ENCODE measurements around the gene CIB4. TPM values are rescaled to one million over a fixed set of nuclear protein-coding genes. Genes with fewer than 3 reads are reported as not detected.

CIB4 gene
- total RNA-seq, 2 donors from 2014 or later, result not detected

- peak in 2 of 4 donors; percentile 2 to 25 for DNase-seq
- no peaks in the 10 kb centered on the region for H3K36me3 ChIP-seq (replicated peaks in 1 of 2; ENCODE audit: insufficient read depth in 1 of 2, low read depth in 2 of 2)
- no peak overlapping the region for H3K27ac ChIP-seq
These were observed 17.3 kb downstream of the CIB4 start for GRCh38 chr2:26623541-26624495.

DNA sequence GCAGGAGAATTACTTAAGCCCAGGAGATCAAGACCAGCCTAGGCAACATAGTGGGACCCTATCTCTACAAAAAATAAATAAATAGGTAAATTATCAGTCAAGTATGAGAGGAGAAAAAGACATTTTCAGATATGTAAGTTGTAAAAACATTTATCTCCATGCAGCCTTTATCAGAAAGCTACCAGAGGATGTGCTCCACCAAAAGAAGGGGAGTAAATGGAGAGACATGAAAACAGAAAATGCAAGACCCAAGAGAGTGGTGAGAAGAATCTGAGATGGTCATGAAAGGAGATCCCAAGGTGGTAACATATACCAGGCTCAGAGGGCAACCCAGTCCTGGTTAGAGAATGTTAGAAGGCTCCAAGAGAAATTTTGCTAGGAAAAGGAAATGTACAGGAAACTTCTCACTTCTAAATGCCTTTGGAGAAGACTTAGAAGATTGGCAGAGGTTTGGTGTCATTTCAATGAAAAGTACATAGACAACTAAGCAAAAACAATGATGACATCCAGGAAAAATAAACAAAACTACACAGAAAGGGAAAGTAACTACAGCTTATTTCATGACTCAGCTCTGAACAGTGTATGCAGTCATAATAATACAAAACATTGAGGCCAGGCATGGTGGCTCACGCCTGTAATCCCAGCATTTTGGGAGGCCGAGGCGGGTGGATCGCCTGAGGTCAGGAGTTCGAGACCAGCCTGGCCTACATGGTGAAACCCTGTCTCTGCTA, 19.5 kb downstream of the CIB4 start:
- Histone ChIP-seq H3K36me3 (replicated peaks in 1 of 2; ENCODE audit: insufficient read depth in 1 of 2, low read depth in 2 of 2) (no peaks in the 10 kb centered on the region), H3K4me1 (no peaks in the 10 kb centered on the region), H3K27me3 (no peaks in the 10 kb centered on the region), H3K4me3 (no peak overlapping the region), H3K27ac (no peak overlapping the region), H3K9me3 (no peaks in the 10 kb centered on the region)
- no peak for ATAC-seq
- DNase-seq, result no peak
- intact Hi-C loops (cut with DNase I), result no loop called here
- 91 to 99% methylated on average over 5 of the region's 5 CpGs for WGBS, 2 donors
- TF ChIP-seq POLR2A (IDR thresholded peaks at IDR 0.05), result no peak
- TF ChIP-seq, protein P1, sequence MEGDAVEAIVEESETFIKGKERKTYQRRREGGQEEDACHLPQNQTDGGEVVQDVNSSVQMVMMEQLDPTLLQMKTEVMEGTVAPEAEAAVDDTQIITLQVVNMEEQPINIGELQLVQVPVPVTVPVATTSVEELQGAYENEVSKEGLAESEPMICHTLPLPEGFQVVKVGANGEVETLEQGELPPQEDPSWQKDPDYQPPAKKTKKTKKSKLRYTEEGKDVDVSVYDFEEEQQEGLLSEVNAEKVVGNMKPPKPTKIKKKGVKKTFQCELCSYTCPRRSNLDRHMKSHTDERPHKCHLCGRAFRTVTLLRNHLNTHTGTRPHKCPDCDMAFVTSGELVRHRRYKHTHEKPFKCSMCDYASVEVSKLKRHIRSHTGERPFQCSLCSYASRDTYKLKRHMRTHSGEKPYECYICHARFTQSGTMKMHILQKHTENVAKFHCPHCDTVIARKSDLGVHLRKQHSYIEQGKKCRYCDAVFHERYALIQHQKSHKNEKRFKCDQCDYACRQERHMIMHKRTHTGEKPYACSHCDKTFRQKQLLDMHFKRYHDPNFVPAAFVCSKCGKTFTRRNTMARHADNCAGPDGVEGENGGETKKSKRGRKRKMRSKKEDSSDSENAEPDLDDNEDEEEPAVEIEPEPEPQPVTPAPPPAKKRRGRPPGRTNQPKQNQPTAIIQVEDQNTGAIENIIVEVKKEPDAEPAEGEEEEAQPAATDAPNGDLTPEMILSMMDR (IDR thresholded peaks at IDR 0.05), result no peak

More at GRCh38 chr2:26623541-26624495, 17.3 kb downstream of the CIB4 start:
- TF ChIP-seq, protein P1 (IDR thresholded peaks at IDR 0.05), result no peak
- TF ChIP-seq POLR2A (IDR thresholded peaks at IDR 0.05), result no peak
- intact Hi-C loops (cut with DNase I), result no loop called here
- Histone ChIP-seq H3K9me3 (no peaks in the 10 kb centered on the region), H3K27me3 (no peaks in the 10 kb centered on the region), H3K4me3 (no peak overlapping the region), H3K4me1 (no peaks in the 10 kb centered on the region)
- ATAC-seq, result no peak
- 79 to 88% methylated on average over 19 of the region's 19 CpGs for WGBS, 2 donors

- H3K4me1 ChIP-seq, result no peaks in the 10 kb centered on the region
- H3K36me3 ChIP-seq (replicated peaks in 1 of 2; ENCODE audit: insufficient read depth in 1 of 2, low read depth in 2 of 2), result no peaks in the 10 kb centered on the region
- no peak overlapping the region for H3K4me3 ChIP-seq
- H3K27ac ChIP-seq, result no peak overlapping the region
- WGBS, 2 donors, result 68 to 69% methylated on average over 14 of the region's 14 CpGs
- TF ChIP-seq POLR2A (IDR thresholded peaks at IDR 0.05), result no peak
- TF ChIP-seq, protein P1 (IDR thresholded peaks at IDR 0.05), result no peak
- DNase-seq (no peak), ATAC-seq (no peak)
- intact Hi-C loops (cut with DNase I), result no loop called here
- no peaks in the 10 kb centered on the region for H3K9me3 ChIP-seq
- no peaks in the 10 kb centered on the region for H3K27me3 ChIP-seq
These were observed 21.0 kb downstream of the CIB4 start for GRCh38 chr2:26620031-26620605.

- DNase-seq (no peak), ATAC-seq (no peak)
- Histone ChIP-seq H3K9me3 (no peaks in the 10 kb centered on the region), H3K4me3 (no peak overlapping the region), H3K36me3 (replicated peaks in 1 of 2; ENCODE audit: insufficient read depth in 1 of 2, low read depth in 2 of 2) (no peaks in the 10 kb centered on the region), H3K27me3 (no peaks in the 10 kb centered on the region), H3K27ac (no peak overlapping the region), H3K4me1 (peaks cover 2% of the 10 kb centered on the region)
- WGBS, 2 donors, result 58 to 61% methylated on average over 8 of the region's 8 CpGs
- intact Hi-C loops (cut with DNase I), result loop anchor here (5.0 kb wide), 1 partner anchor 53 kb away; no protein-coding TSS in a partner anchor
- TF ChIP-seq, protein P1 (IDR thresholded peaks at IDR 0.05), result no peak
- no peak for TF ChIP-seq POLR2A (IDR thresholded peaks at IDR 0.05)
These were observed 21.6 kb downstream of the CIB4 start for GRCh38 chr2:26619521-26619951.
